Measurements from ENCODE around the gene KRTAP4-3. TPM values are rescaled to one million over a fixed set of nuclear protein-coding genes. Genes with fewer than 3 reads are reported as not detected.

The KRTAP4-3 gene
- total and polyA plus RNA-seq, 10 of the 15 experiments (the other 5 are each of a cell fraction or from before 2014, with no cell fraction given): not detected

DNA sequence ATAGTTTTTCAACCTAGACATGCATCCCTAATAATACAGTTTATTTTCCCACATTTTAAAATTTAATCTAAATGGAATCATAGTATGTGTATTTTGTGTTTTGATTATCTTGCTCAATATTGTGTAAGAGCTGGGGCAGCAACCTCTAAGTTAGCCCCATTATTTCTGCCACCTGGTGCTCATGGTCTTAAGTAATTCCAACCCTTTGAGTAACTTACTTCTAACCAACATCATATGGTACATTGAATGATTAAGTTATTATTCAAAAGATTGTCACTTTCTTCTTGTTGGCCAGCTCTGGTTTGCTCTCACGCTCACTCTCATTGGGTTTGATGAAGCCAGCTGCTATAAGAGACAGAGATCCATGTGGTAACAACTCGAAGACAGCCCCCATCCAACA lies 3.9 kb upstream of the KRTAP4-3 start:
- in situ Hi-C loops (cut with MboI): no loop called here
- Histone ChIP-seq H3K79me2 (ENCODE audit: control insufficient read depth, insufficient read depth, low read length) (no peaks in the 10 kb centered on the region), H3K36me3 (ENCODE audit: control insufficient read depth in 2 of 2, insufficient read depth in 2 of 2, low read length in 1 of 2) (no peaks in the 10 kb centered on the region), H3K27me3 (replicated peaks in 1 of 2; ENCODE audit: control insufficient read depth in 2 of 2, insufficient read depth in 2 of 2, low read length in 1 of 2) (no peaks in the 10 kb centered on the region; a peak in 1 of 4 replicates), H2AFZ (ENCODE audit: control insufficient read depth, low read depth, low read length) (no peak overlapping the region), H3K4me3 (no peak overlapping the region), H3K4me2 (ENCODE audit: control insufficient read depth, insufficient read depth) (no peak overlapping the region), H4K20me1 (ENCODE audit: control insufficient read depth, insufficient read depth) (no peaks in the 10 kb centered on the region), H3K27ac (ENCODE audit: control insufficient read depth, insufficient read depth) (no peak overlapping the region), H3K9ac (ENCODE audit: control insufficient read depth, insufficient read depth, low read length) (no peak overlapping the region), H3K4me1 (ENCODE audit: control insufficient read depth, insufficient read depth, low read length) (peaks cover 3% of the 10 kb centered on the region; the same call in 1 of the 2 replicates), H3K9me3 (replicated peaks; ENCODE audit: control insufficient read depth, insufficient read depth, low read length) (no peaks in the 10 kb centered on the region)
- ATAC-seq (no peak), DNase-seq (ENCODE audit: low read depth, low spot score) (no peak), FAIRE-seq (no peak)
- ChIA-PET CTCF (no interaction called here), POLR2A (no interaction called here), SMC1A (ENCODE audit: uncharacterized antibody, unreplicated experiment) (no interaction called here), RAD21 (ENCODE audit: unreplicated experiment) (no interaction called here)
- WGBS (ENCODE audit: insufficient coverage, insufficient replicate concordance, low lambda C conversion rate, missing lambda C conversion rate): 4% methylated on average over 2 of the region's 2 CpGs
- no TSS peak for BruUV-seq (replicated peaks)
- intact Hi-C loops (cut with micrococcal nuclease; ENCODE audit: unreplicated experiment): no loop called here
- TF ChIP-seq MTA3 (IDR thresholded peaks at IDR 0.05; ENCODE audit: borderline replicate concordance, low read length) (no peak), FOXM1 (IDR thresholded peaks at IDR 0.05; ENCODE audit: low read depth, low read length) (no peak), YY1 (IDR thresholded peaks at IDR 0.05; ENCODE audit: low read depth, low read length) (no peak), SRF (IDR thresholded peaks at IDR 0.05; ENCODE audit: low read depth in 2 of 2, low read length in 2 of 2) (no peak), BMI1 (IDR thresholded peaks at IDR 0.05; ENCODE audit: borderline replicate concordance) (no peak), JUNB (IDR thresholded peaks at IDR 0.05) (no peak), PAX5 (IDR thresholded peaks at IDR 0.05; ENCODE audit: borderline replicate concordance, low read depth, low read length) (no peak), ATF7 (IDR thresholded peaks at IDR 0.05; ENCODE audit: low read depth) (no peak), CHD1 (IDR thresholded peaks at IDR 0.05; ENCODE audit: low read depth, low read length) (no peak), ZBED1 (IDR thresholded peaks at IDR 0.05; ENCODE audit: borderline replicate concordance) (no peak), EGR1 (IDR thresholded peaks at IDR 0.05; ENCODE audit: borderline replicate concordance in 1 of 2, low read depth in 2 of 2, low read length in 2 of 2) (no peak), FOXK2 (IDR thresholded peaks at IDR 0.05) (no peak), HDGF (IDR thresholded peaks at IDR 0.05) (no peak)
- TF ChIP-seq, protein P1, sequence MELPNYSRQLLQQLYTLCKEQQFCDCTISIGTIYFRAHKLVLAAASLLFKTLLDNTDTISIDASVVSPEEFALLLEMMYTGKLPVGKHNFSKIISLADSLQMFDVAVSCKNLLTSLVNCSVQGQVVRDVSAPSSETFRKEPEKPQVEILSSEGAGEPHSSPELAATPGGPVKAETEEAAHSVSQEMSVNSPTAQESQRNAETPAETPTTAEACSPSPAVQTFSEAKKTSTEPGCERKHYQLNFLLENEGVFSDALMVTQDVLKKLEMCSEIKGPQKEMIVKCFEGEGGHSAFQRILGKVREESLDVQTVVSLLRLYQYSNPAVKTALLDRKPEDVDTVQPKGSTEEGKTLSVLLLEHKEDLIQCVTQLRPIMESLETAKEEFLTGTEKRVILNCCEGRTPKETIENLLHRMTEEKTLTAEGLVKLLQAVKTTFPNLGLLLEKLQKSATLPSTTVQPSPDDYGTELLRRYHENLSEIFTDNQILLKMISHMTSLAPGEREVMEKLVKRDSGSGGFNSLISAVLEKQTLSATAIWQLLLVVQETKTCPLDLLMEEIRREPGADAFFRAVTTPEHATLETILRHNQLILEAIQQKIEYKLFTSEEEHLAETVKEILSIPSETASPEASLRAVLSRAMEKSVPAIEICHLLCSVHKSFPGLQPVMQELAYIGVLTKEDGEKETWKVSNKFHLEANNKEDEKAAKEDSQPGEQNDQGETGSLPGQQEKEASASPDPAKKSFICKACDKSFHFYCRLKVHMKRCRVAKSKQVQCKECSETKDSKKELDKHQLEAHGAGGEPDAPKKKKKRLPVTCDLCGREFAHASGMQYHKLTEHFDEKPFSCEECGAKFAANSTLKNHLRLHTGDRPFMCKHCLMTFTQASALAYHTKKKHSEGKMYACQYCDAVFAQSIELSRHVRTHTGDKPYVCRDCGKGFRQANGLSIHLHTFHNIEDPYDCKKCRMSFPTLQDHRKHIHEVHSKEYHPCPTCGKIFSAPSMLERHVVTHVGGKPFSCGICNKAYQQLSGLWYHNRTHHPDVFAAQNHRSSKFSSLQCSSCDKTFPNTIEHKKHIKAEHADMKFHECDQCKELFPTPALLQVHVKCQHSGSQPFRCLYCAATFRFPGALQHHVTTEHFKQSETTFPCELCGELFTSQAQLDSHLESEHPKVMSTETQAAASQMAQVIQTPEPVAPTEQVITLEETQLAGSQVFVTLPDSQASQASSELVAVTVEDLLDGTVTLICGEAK (IDR thresholded peaks at IDR 0.05; ENCODE audit: borderline replicate concordance): no peak
- TF ChIP-seq, protein P2, sequence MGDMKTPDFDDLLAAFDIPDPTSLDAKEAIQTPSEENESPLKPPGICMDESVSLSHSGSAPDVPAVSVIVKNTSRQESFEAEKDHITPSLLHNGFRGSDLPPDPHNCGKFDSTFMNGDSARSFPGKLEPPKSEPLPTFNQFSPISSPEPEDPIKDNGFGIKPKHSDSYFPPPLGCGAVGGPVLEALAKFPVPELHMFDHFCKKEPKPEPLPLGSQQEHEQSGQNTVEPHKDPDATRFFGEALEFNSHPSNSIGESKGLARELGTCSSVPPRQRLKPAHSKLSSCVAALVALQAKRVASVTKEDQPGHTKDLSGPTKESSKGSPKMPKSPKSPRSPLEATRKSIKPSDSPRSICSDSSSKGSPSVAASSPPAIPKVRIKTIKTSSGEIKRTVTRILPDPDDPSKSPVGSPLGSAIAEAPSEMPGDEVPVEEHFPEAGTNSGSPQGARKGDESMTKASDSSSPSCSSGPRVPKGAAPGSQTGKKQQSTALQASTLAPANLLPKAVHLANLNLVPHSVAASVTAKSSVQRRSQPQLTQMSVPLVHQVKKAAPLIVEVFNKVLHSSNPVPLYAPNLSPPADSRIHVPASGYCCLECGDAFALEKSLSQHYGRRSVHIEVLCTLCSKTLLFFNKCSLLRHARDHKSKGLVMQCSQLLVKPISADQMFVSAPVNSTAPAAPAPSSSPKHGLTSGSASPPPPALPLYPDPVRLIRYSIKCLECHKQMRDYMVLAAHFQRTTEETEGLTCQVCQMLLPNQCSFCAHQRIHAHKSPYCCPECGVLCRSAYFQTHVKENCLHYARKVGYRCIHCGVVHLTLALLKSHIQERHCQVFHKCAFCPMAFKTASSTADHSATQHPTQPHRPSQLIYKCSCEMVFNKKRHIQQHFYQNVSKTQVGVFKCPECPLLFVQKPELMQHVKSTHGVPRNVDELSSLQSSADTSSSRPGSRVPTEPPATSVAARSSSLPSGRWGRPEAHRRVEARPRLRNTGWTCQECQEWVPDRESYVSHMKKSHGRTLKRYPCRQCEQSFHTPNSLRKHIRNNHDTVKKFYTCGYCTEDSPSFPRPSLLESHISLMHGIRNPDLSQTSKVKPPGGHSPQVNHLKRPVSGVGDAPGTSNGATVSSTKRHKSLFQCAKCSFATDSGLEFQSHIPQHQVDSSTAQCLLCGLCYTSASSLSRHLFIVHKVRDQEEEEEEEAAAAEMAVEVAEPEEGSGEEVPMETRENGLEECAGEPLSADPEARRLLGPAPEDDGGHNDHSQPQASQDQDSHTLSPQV (IDR thresholded peaks at IDR 0.05): no peak
- TF ChIP-seq, protein P3, sequence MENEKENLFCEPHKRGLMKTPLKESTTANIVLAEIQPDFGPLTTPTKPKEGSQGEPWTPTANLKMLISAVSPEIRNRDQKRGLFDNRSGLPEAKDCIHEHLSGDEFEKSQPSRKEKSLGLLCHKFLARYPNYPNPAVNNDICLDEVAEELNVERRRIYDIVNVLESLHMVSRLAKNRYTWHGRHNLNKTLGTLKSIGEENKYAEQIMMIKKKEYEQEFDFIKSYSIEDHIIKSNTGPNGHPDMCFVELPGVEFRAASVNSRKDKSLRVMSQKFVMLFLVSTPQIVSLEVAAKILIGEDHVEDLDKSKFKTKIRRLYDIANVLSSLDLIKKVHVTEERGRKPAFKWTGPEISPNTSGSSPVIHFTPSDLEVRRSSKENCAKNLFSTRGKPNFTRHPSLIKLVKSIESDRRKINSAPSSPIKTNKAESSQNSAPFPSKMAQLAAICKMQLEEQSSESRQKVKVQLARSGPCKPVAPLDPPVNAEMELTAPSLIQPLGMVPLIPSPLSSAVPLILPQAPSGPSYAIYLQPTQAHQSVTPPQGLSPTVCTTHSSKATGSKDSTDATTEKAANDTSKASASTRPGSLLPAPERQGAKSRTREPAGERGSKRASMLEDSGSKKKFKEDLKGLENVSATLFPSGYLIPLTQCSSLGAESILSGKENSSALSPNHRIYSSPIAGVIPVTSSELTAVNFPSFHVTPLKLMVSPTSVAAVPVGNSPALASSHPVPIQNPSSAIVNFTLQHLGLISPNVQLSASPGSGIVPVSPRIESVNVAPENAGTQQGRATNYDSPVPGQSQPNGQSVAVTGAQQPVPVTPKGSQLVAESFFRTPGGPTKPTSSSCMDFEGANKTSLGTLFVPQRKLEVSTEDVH (IDR thresholded peaks at IDR 0.05; ENCODE audit: low read depth, partially characterized antibody): no peak
